ENCODE results near the gene KCNC4. TPM values are rescaled to one million over a fixed set of nuclear protein-coding genes. Genes with fewer than 3 reads are reported as not detected.

The KCNC4 gene
- total and polyA plus RNA-seq, 5 donors, result 4.1 to 8.5 (median 6.7) TPM

DNA sequence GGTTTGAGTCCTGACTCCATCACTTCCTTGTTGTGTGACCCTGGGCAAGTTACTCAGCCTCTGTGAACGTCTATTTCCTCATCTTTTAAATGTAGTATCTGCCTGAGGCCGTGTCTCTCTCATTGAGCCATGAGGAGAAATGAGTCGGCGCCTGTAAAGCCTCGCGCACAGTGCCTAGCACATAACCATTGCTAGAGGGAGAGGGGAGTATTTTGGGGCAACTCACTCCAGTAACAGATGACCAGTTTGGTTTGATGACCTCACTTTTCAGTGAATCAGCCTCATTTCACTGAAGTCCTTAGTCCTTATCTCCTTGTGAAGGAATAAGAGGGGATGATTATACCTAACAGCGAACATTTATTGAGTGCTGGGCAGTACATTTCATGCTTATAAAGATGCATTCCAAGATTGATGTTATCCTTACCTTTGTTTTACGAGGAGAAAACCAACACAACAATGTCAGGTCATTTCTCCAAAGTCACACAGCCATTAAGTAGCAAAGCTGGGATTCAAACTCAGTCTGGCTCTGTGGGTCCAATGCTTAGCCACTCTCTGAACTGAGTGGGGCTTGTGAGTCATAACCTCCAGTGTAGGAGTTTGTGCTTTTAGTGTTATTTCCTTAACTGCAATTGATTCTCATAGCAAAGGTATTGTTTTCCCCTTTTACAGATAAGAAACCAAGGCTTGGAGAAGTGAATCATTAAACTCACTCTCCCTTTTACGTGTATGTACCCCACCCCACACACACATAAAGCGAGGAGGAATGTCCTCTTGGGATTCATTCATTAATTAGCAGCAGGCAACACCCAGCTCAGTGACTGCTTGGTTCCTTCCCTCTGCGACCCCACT is 25.9 kb downstream of the KCNC4 start:
- 65% methylated on average over 11 of the region's 11 CpGs for WGBS
- intact Hi-C loops (cut with DNase I), result no loop called here
- H3K4me3 ChIP-seq (ENCODE audit: low read length), result no peak overlapping the region
- no peaks in the 10 kb centered on the region for H3K9me3 ChIP-seq (ENCODE audit: control insufficient read depth, low read length)
- H3K27ac ChIP-seq (ENCODE audit: low read length), result no peak overlapping the region
- DNase-seq, result no peak
- ATAC-seq, result peak; percentile 10 to 61
- H3K27me3 ChIP-seq (ENCODE audit: control insufficient read depth, insufficient read depth), result no peaks in the 10 kb centered on the region
- peaks cover 3% of the 10 kb centered on the region for H3K4me1 ChIP-seq (ENCODE audit: control insufficient read depth, insufficient read depth, low read length)

DNA sequence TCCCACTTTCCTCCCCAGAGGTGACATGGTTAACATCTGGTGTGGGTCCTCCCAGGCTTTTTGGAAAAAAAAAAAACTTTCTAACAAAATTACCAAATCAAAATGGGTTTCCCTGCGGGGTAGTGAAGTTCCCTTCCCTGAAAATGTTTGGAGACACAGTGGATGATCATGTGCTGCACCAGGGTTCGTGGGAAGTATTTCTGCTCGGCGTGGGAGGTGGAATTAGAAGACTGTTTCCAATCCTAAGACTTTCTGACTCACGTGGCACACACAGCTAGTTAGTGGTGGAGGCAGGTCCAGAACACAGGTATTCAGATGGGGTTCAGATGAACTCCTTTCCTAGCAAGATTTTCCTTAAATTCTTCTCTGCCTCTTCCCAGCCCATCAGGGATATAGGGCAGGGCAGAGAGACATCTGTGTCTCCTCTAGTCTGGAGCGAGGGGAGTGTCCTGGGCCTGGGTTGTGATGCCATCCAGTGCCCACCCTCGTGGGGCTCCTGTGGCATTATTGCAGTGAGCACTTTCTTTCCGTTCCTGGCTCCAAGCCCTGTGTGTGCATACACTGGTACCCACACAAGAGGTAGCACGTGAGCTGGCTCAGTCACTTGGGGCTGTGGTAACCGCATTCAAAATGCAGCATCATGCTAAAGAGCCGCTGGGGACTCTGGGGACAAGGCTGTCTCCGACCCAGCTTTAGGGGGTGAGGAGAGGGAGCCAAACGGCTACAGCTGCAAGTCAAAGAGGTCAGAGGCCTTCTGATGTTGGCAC is 27.5 kb downstream of the KCNC4 start:
- H3K4me1 ChIP-seq (ENCODE audit: control insufficient read depth, insufficient read depth, low read length), result peaks cover 3% of the 10 kb centered on the region
- DNase-seq (no peak), ATAC-seq (no peak)
- H3K27ac ChIP-seq (ENCODE audit: low read length), result no peak overlapping the region
- intact Hi-C loops (cut with DNase I), result no loop called here
- H3K9me3 ChIP-seq (ENCODE audit: control insufficient read depth, low read length), result no peaks in the 10 kb centered on the region
- no peaks in the 10 kb centered on the region for H3K27me3 ChIP-seq (ENCODE audit: control insufficient read depth, insufficient read depth)
- 77% methylated on average over 13 of the region's 13 CpGs for WGBS
- H3K4me3 ChIP-seq (ENCODE audit: low read length), result no peak overlapping the region

DNA sequence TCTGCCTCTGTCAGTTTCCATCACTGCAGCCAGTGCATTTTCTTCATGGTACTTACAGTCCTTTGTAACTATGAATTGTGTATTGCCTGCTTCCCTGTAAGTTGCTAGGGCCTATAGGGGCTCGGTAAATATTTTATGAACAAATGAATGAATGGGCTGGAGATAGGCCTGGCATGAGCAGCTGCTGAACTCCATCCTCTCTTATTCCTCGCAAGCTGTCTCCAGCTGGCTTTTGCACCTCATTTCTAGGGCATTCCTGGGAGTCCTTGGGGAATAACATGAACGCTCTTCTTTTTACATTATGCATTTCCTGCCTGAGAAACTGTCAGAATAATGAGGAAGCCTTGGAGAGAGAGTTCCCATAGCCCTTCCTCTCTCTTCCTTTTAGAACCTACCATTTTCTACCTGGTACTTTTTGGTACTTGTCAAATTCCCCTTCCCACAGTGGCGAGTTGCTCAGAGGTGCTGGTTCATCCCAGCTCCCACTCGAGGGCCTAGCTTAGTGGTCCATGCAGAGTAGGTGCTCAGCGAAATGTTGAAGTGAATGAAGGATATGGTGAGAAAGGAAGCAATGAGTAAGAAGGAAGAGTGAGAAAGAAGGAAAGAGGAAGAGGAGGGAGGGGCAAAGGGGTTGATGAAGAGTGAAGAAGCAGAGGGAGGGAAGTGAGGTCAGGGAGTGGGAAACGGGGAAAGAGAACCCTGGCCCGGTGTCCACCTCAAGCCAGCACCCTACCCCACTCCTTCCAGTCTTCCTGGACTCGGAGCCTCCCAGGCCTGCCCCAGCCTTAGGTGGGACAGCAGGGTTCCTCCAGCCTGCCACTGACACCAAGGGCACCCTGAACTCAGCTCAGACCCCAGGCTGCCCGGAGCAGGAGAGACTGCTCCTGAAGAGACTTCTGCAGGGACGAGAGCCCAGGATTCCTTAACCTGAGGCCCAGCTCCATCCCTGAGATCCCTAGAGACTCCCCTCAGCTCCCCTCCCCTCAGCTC is 29.6 kb downstream of the KCNC4 start:
- no peak for ATAC-seq
- no peak overlapping the region for H3K27ac ChIP-seq (ENCODE audit: low read length)
- intact Hi-C loops (cut with DNase I), result no loop called here
- no peak for DNase-seq
- H3K9me3 ChIP-seq (ENCODE audit: control insufficient read depth, low read length), result no peaks in the 10 kb centered on the region
- H3K4me3 ChIP-seq (ENCODE audit: low read length), result no peak overlapping the region
- WGBS, result 67% methylated on average over 11 of the region's 11 CpGs
- no peaks in the 10 kb centered on the region for H3K27me3 ChIP-seq (ENCODE audit: control insufficient read depth, insufficient read depth)
- peaks cover 3% of the 10 kb centered on the region for H3K4me1 ChIP-seq (ENCODE audit: control insufficient read depth, insufficient read depth, low read length)

DNA sequence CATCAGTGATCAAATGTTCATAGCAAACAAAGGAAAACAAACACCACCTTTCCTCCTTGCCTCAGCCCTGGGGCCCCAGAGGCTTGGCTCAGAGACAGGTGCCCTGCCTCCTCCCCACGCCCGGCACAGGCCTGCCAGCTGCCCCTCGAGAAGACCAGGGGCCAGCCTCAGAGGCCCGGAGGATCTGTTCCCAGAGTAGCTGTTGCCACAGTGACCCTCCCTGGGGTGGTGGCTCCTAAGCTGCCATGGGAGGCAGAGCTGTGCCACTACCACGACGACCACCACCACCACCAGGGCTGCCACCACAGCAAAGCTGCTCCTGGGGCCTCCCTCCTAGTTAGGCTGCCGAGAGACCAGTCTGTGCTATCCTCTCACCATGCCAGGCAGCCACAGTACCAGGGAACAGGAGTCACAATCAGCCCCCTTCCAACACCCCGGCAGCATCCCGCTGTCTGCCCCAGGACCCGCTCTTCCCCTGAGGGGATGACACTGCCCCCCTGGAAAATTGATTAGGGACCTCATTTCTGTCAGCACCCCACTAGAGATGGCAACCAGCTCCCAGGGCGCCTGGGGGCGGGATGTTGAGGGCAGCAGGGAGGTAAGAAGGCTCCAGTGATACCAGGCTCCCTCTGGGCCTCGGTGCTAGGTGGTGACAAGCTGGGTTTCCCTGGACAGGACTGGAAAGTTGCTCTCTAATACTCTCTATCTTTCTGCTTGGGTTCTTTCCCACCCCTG is 30.5 kb downstream of the KCNC4 start:
- H3K4me1 ChIP-seq (ENCODE audit: control insufficient read depth, insufficient read depth, low read length), result peaks cover 3% of the 10 kb centered on the region
- no peaks in the 10 kb centered on the region for H3K27me3 ChIP-seq (ENCODE audit: control insufficient read depth, insufficient read depth)
- H3K4me3 ChIP-seq (ENCODE audit: low read length), result no peak overlapping the region
- H3K9me3 ChIP-seq (ENCODE audit: control insufficient read depth, low read length), result no peaks in the 10 kb centered on the region
- intact Hi-C loops (cut with DNase I), result no loop called here
- no peak overlapping the region for H3K27ac ChIP-seq (ENCODE audit: low read length)
- 77% methylated on average over 13 of the region's 13 CpGs for WGBS
- ATAC-seq, result no peak
- DNase-seq, result no peak

DNA sequence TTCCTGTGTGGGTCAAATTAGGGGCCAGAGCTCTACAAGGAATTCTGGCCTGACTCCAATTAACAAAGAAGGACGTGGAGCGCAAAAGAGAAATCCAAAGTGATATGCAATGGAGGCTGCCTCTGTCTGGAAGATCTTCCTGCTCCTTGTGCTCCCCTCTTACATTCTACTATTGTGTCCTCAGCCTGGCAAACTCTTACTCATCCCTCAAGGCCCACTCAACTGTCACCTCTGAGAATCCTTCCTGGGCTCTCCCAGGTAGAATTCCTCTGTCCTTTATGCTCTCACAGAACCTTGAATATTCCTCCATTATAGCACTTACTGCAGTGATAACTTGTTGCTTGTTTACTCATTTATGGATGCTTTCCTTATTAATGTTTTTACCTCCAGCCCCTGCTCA is 31.4 kb downstream of the KCNC4 start:
- no peaks in the 10 kb centered on the region for H3K9me3 ChIP-seq (ENCODE audit: control insufficient read depth, low read length)
- H3K4me3 ChIP-seq (ENCODE audit: low read length), result no peak overlapping the region
- no peak for ATAC-seq
- no peak for DNase-seq
- intact Hi-C loops (cut with DNase I), result no loop called here
- H3K27ac ChIP-seq (ENCODE audit: low read length), result no peak overlapping the region
- 45% methylated on average over 2 of the region's 2 CpGs for WGBS
- H3K4me1 ChIP-seq (ENCODE audit: control insufficient read depth, insufficient read depth, low read length), result peaks cover 3% of the 10 kb centered on the region
- no peaks in the 10 kb centered on the region for H3K27me3 ChIP-seq (ENCODE audit: control insufficient read depth, insufficient read depth)

DNA sequence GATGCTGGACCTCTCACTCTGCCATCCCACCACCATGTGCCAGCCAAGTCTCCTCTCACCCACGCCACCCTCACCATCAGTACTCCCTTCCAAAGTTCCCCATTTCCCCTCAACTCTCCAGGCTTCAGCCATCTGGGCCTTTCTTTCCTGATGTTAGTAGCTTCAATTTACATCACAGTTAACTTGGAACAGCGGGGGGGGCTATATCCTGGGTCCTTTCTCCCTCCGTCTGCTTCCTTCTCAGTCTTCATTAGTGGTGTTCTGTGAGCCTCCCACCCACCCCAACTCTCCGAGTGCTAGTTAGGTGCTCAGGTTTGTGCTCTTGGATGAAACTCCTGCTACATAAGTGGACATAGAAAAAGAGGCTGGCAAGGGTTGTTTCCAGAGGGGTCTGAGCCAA is 31.9 kb downstream of the KCNC4 start:
- intact Hi-C loops (cut with DNase I), result no loop called here
- no peaks in the 10 kb centered on the region for H3K9me3 ChIP-seq (ENCODE audit: control insufficient read depth, low read length)
- no peaks in the 10 kb centered on the region for H3K27me3 ChIP-seq (ENCODE audit: control insufficient read depth, insufficient read depth)
- H3K4me3 ChIP-seq (ENCODE audit: low read length), result no peak overlapping the region
- no peak overlapping the region for H3K27ac ChIP-seq (ENCODE audit: low read length)
- DNase-seq (no peak), ATAC-seq (no peak)
- peaks cover 3% of the 10 kb centered on the region for H3K4me1 ChIP-seq (ENCODE audit: control insufficient read depth, insufficient read depth, low read length)
- 90% methylated on average over 4 of the region's 4 CpGs for WGBS

DNA sequence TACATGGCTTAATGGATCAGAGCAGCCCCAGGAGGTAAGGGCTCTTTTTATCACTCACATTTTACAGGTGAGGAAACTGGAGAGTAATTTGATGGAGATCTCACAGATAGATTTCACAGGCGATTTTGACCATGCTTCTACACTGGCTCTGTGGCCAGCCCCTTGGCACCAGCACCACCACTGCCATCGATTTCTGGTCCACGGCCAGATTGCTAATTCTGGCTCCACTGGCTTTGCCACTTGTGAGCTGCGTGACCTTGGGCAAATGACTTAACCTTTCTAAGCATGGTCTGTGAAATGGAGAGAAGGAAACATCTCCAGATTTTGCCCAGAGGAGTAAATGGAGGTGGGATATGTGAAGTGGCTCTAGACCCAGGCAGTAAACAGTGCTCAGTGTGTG is 32.6 kb downstream of the KCNC4 start:
- Histone ChIP-seq H3K27me3 (ENCODE audit: control insufficient read depth, insufficient read depth) (no peaks in the 10 kb centered on the region), H3K4me3 (ENCODE audit: low read length) (no peak overlapping the region), H3K4me1 (ENCODE audit: control insufficient read depth, insufficient read depth, low read length) (peaks cover 3% of the 10 kb centered on the region), H3K27ac (ENCODE audit: low read length) (no peak overlapping the region), H3K9me3 (ENCODE audit: control insufficient read depth, low read length) (no peaks in the 10 kb centered on the region)
- 91% methylated on average over 4 of the region's 4 CpGs for WGBS
- intact Hi-C loops (cut with DNase I), result no loop called here
- DNase-seq, result no peak
- ATAC-seq, result no peak

DNA sequence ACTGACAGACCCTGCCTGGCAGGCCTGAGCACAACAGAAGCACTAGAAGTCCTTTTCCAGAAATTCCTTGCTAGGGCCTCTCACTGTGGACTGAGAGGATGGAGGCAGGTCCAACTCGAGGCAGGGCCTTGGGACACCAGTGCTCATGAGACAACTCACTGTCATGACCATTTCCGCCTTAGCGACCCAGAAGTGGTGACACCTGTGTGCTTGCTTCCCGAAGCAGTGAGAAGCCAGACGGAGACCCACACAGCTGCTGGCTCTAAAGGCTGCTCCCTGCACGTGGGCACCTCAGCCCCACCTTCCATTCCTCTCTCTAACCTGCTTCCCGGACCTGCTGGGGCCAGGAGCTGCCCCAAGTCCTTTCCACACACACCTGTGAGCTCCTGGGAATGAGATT is 33.0 kb downstream of the KCNC4 start:
- WGBS, result 71% methylated on average over 7 of the region's 7 CpGs

DNA sequence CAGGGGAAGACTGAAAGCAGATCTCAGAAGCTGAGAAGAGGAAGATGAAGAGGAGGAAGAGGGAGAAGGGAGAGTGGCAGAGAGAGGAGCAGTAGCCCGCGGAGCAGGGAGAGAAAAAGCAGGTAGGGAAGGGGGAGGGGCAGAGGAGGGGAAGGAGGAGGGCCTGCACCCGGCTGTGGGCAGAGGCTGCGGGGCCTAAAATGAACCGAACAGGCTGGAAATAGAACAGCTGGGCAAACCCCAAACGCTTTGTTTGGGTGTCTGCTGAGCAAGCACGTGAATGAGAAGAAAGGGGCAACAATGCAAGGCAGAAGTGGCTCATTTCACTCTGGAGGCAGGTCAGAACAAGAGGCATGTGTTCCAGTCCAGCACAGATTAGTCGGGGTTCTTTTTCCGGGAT is 33.5 kb downstream of the KCNC4 start:
- ATAC-seq (no peak), DNase-seq (no peak)
- Histone ChIP-seq H3K9me3 (ENCODE audit: control insufficient read depth, low read length) (no peaks in the 10 kb centered on the region), H3K4me1 (ENCODE audit: control insufficient read depth, insufficient read depth, low read length) (peaks cover 3% of the 10 kb centered on the region), H3K4me3 (ENCODE audit: low read length) (no peak overlapping the region), H3K27ac (ENCODE audit: low read length) (no peak overlapping the region), H3K27me3 (ENCODE audit: control insufficient read depth, insufficient read depth) (no peaks in the 10 kb centered on the region)
- intact Hi-C loops (cut with DNase I), result no loop called here
- 29% methylated on average over 9 of the region's 9 CpGs for WGBS

More for the DNA sequence above, 33.0 kb downstream of the KCNC4 start:
- H3K4me1 ChIP-seq (ENCODE audit: control insufficient read depth, insufficient read depth, low read length), result peaks cover 3% of the 10 kb centered on the region
- H3K27me3 ChIP-seq (ENCODE audit: control insufficient read depth, insufficient read depth), result no peaks in the 10 kb centered on the region
- ATAC-seq, result no peak
- no peak overlapping the region for H3K4me3 ChIP-seq (ENCODE audit: low read length)
- no peak for DNase-seq
- no peaks in the 10 kb centered on the region for H3K9me3 ChIP-seq (ENCODE audit: control insufficient read depth, low read length)
- no peak overlapping the region for H3K27ac ChIP-seq (ENCODE audit: low read length)
- intact Hi-C loops (cut with DNase I), result no loop called here

DNA sequence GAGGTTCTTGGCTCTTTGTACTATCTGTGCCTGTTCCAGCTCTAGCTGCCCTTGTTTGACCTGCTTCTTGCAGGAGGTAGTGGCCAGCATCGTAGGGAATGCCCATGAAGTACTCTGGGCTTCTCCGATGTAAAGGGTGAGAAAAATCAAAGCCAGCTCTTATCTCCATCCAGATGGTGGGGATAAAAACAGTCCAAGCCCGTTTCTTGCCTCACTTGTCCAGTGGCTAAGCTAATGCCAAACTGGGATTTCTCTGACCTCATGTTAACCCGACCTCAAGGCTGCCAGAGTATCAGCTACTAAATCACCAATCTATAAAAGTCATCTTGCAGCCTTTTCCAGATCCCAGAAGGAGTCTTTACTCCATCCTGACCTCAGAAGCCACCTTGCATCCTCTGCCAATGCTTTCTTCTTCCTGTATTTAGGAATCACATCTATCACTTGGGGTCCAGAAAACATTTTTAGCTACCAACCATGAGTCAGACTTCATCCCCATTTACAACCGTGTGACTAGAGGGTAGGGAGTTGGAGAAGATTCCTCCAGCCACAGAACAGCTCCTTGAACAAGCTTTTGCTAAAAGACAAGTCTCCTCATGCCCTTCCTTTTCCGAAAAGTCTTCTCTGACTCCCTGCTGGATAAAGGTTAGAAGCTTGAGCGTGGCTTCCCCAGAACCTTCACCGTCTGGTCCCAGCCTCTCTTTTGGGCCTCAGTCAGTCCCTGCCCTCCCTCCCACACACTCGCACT is 35.9 kb downstream of the KCNC4 start:
- DNase-seq, result no peak
- ATAC-seq, result no peak
- H3K4me1 ChIP-seq (ENCODE audit: control insufficient read depth, insufficient read depth, low read length), result no peaks in the 10 kb centered on the region
- H3K9me3 ChIP-seq (ENCODE audit: control insufficient read depth, low read length), result no peaks in the 10 kb centered on the region
- H3K27ac ChIP-seq (ENCODE audit: low read length), result no peak overlapping the region
- intact Hi-C loops (cut with DNase I), result no loop called here
- H3K4me3 ChIP-seq (ENCODE audit: low read length), result no peak overlapping the region
- no peaks in the 10 kb centered on the region for H3K27me3 ChIP-seq (ENCODE audit: control insufficient read depth, insufficient read depth)
- WGBS, result 75% methylated on average over 9 of the region's 9 CpGs

All from right cardiac atrium (tissue), 5 donors.